PC-3 (cell line): ENCODE data around the gene SDE2. TPM values are rescaled to one million over a fixed set of nuclear protein-coding genes. Genes with fewer than 3 reads are reported as not detected.

ENCODE experiments used
- ATAC-seq: fragments of 200-7000 bp; cut with Tn5 transposase; 2 replicates; pipeline ENCODE4 v1.9.1; 2020; ENCODE audit warnings: mild to moderate bottlenecking, moderate library complexity
- BruUV-seq: library from RNA; stranded (reverse); fragments of 400-500 nt; replicated peaks from 2 replicates; lab custom pipeline; 2021; lab: Mats Ljungman, UMichigan
- CTCF ChIA-PET: fragments of 300-600 bp; sonication (Branson Sonifier 250); formaldehyde crosslinking; loops from one replicate; lab custom pipeline; 2022; ENCODE audit warnings: antibody characterized with exemption; lab: Charles Lee
- POLR2A ChIA-PET: fragments of 300-600 bp; sonication (Branson Sonifier 250); formaldehyde crosslinking; loops from one replicate; lab custom pipeline; 2022; ENCODE audit warnings: antibody characterized with exemption; ENCODE audit not compliant: unreplicated experiment; lab: Charles Lee
- DNase-seq: peaks from one replicate; pipeline ENCODE4 v3.0.0-alpha.2; 2015
- H2AFZ ChIP-seq: fragments of 300-600 bp; sonication (generic); 2 replicates; pipeline ENCODE4 v1.6.0; 2016; ENCODE audit warnings: antibody characterized with exemption, low read length
- H3F3A ChIP-seq: fragments of 300-600 bp; sonication (generic); one replicate; pipeline ENCODE4 v1.6.0; 2017; ENCODE audit warnings: antibody characterized with exemption, low read length, control low read depth, mild to moderate bottlenecking; ENCODE audit not compliant: unreplicated experiment
- H3K27ac ChIP-seq: fragments of 300-600 bp; sonication (generic); 2 replicates; pipeline ENCODE4 v1.5.1; 2016; ENCODE audit warnings: mild to moderate bottlenecking, low read length
- H3K27me3 ChIP-seq: fragments of 300-600 bp; sonication (generic); 2 replicates; pipeline ENCODE4 v1.6.1; 2016; ENCODE audit warnings: low read length, mixed read lengths
- H3K36me3 ChIP-seq: fragments of 300-600 bp; sonication (generic); 2 replicates; pipeline ENCODE4 v1.6.1; 2016; ENCODE audit warnings: low read depth, mixed run types, low read length, mixed read lengths
- H3K4me1 ChIP-seq: fragments of 300-600 bp; sonication (generic); 2 replicates; pipeline ENCODE4 v1.5.1; 2016; ENCODE audit warnings: low read length; ENCODE audit not compliant: insufficient read depth
- H3K4me2 ChIP-seq: fragments of 300-600 bp; sonication (generic); 2 replicates; pipeline ENCODE4 v1.6.0; 2016; ENCODE audit warnings: low read length
- H3K4me3 ChIP-seq: fragments of 300-600 bp; sonication (generic); 2 replicates; pipeline ENCODE4 v1.5.1; 2016; ENCODE audit warnings: mild to moderate bottlenecking, low read length, mixed read lengths
- H3K79me2 ChIP-seq: fragments of 300-600 bp; sonication (generic); 2 replicates; pipeline ENCODE4 v1.6.1; 2017; ENCODE audit warnings: low read length, mixed read lengths
- H3K9ac ChIP-seq: fragments of 300-600 bp; sonication (generic); 2 replicates; pipeline ENCODE4 v1.6.0; 2016; ENCODE audit warnings: mild to moderate bottlenecking, low read length
- H3K9me2 ChIP-seq: fragments of 300-600 bp; sonication (generic); replicated peaks from 2 replicates; pipeline ENCODE4 v1.6.1; 2016; ENCODE audit warnings: mixed run types, low read length, mixed read lengths
- H3K9me3 ChIP-seq: fragments of 300-600 bp; sonication (generic); 2 replicates; pipeline ENCODE4 v1.6.1; 2016; ENCODE audit warnings: low read length, mixed read lengths
- H4K20me1 ChIP-seq: fragments of 300-600 bp; sonication (generic); 2 replicates; pipeline ENCODE4 v1.6.1; 2016; ENCODE audit warnings: low read length, mixed read lengths
- CTCF ChIP-seq: fragments of 300-600 bp; sonication (generic); conservative IDR thresholded peaks from 2 replicates; pipeline ENCODE4 v1.5.1; 2017; ENCODE audit warnings: antibody characterized with exemption, low read depth, mild to moderate bottlenecking, low read length
- EZH2 ChIP-seq: fragments of 300-600 bp; sonication (generic); IDR thresholded peaks from one replicate; pipeline ENCODE4 v1.6.1; 2017; ENCODE audit warnings: antibody characterized with exemption, mild to moderate bottlenecking, low read length; ENCODE audit not compliant: unreplicated experiment
- EZH2phosphoT487 ChIP-seq: fragments of 300-600 bp; sonication (generic); IDR thresholded peaks from 2 replicates; pipeline ENCODE4 v1.6.1; 2018; ENCODE audit warnings: mild to moderate bottlenecking, antibody characterized with exemption, low read length, borderline replicate concordance
- intact Hi-C: fragments of 100-400 bp; cut with micrococcal nuclease; formaldehyde crosslinking; loops from 2 replicates; pipeline ENCODE4 v1.9.0; 2023
- total RNA-seq: library from RNA; depleted of rRNA; stranded (reverse); fragments of >200 nt; gene quantifications from 2 replicates; pipeline ENCODE4 v1.2.3, GENCODE V29; 2014

Gene SDE2
- total RNA-seq, 1 experiment from 2014 or later = 26.1 TPM

DNA sequence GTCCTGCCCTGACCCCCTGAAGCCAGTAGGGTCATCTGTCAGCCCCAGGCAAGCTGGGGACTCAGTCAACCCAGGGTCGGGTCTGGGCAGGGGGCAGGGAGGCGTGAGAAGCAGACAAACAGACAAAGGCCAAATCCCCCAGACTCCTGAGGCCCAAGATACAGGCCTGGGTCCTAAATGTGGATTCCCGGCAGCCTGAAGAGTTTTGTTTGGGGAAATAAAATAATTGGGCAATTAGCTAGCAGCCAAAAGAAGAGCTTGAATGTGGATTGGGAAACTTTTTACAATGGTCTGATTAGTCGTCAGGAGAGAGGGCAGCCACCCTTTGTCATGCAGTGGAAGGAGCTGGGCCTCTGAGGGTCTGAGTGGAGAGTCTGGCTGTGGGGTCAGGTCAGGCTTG, 53.6 kb downstream of the SDE2 start:
- Histone ChIP-seq H4K20me1 (no peaks in the 10 kb centered on the region), H3K4me2 (no peak overlapping the region), H3F3A (no peaks in the 10 kb centered on the region), H3K9me3 (no peaks in the 10 kb centered on the region), H3K4me3 (no peak overlapping the region), H3K36me3 (no peaks in the 10 kb centered on the region), H3K79me2 (no peaks in the 10 kb centered on the region), H3K27ac (no peak overlapping the region), H3K4me1 (no peaks in the 10 kb centered on the region), H2AFZ (no peak overlapping the region), H3K9me2 (no peaks in the 10 kb centered on the region), H3K27me3 (peaks cover 6% of the 10 kb centered on the region; the same call in 1 of the 2 replicates), H3K9ac (no peak overlapping the region)
- POLR2A ChIA-PET = interaction anchor here (0.6 kb wide), 1 partner anchor 22 kb away, joined by 5 read pairs; the partner anchor contains the start of gene PYCR2
- CTCF ChIA-PET = interaction anchor here (0.6 kb wide), 1 partner anchor 42 kb away, joined by 5 read pairs; no protein-coding TSS in a partner anchor
- ATAC-seq = no peak
- no TSS peak for BruUV-seq
- DNase-seq = no peak
- intact Hi-C loops = no loop called here
- TF ChIP-seq CTCF (no peak), EZH2 (no peak)

DNA sequence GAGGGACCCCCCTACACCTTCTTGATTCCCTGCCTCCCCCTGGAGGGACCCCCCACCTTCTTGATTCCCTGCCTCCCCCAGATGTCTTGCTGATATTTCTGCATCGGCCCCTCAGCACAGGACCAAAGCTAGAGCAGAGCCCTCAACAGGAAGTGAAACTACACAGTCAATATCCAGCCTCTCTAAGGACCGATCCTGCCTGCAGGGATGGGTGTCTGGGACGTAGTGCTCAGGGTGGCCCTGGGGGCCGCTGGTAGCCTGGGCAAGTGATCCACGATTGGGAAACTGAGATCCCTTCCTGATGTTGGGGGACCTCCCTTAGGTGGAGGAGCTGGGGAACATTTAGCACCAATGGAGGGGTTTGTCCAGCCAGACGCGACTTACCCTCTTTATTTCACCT, 54.2 kb downstream of the SDE2 start:
- H4K20me1 ChIP-seq = no peaks in the 10 kb centered on the region
- H3K4me1 ChIP-seq = no peaks in the 10 kb centered on the region
- no peaks in the 10 kb centered on the region for H3K9me2 ChIP-seq
- no peak overlapping the region for H3K4me3 ChIP-seq
- H3K4me2 ChIP-seq = no peak overlapping the region
- H3K27ac ChIP-seq = no peak overlapping the region
- ChIA-PET POLR2A (interaction anchor here (0.6 kb wide), 1 partner anchor 21 kb away, joined by 5 read pairs; the partner anchor contains the start of gene PYCR2), CTCF (interaction anchor here (0.6 kb wide), 1 partner anchor 43 kb away, joined by 5 read pairs; no protein-coding TSS in a partner anchor)
- H3F3A ChIP-seq = no peaks in the 10 kb centered on the region
- no peak overlapping the region for H3K9ac ChIP-seq
- no peak for DNase-seq
- no peaks in the 10 kb centered on the region for H3K79me2 ChIP-seq
- BruUV-seq = no TSS peak
- ATAC-seq = no peak
- H3K27me3 ChIP-seq = peaks cover 6% of the 10 kb centered on the region; the same call in 1 of the 2 replicates
- no peaks in the 10 kb centered on the region for H3K36me3 ChIP-seq
- TF ChIP-seq EZH2phosphoT487 (no peak), CTCF (no peak), EZH2 (no peak)
- H3K9me3 ChIP-seq = no peaks in the 10 kb centered on the region
- no peak overlapping the region for H2AFZ ChIP-seq
- intact Hi-C loops = no loop called here

- no peak overlapping the region for H3K27ac ChIP-seq
- H2AFZ ChIP-seq = no peak overlapping the region
- H3K36me3 ChIP-seq = no peaks in the 10 kb centered on the region
- H3K27me3 ChIP-seq = peaks cover 5% of the 10 kb centered on the region; the same call in 1 of the 2 replicates
- H3K9me2 ChIP-seq = no peaks in the 10 kb centered on the region
- H3K9me3 ChIP-seq = no peaks in the 10 kb centered on the region
- no peaks in the 10 kb centered on the region for H3K79me2 ChIP-seq
- intact Hi-C loops = no loop called here
- no peak overlapping the region for H3K9ac ChIP-seq
- ChIA-PET CTCF (no interaction called here), POLR2A (no interaction called here)
- H3K4me2 ChIP-seq = no peak overlapping the region
- no peak overlapping the region for H3K4me3 ChIP-seq
- H4K20me1 ChIP-seq = no peaks in the 10 kb centered on the region
- ATAC-seq (no peak), DNase-seq (no peak)
- no TSS peak for BruUV-seq
- TF ChIP-seq EZH2phosphoT487 (no peak), EZH2 (no peak), CTCF (no peak)
- no peaks in the 10 kb centered on the region for H3K4me1 ChIP-seq
- H3F3A ChIP-seq = no peaks in the 10 kb centered on the region
Observed at GRCh38 chr1:225944387-225944786, 54.8 kb downstream of the SDE2 start.
